Right kidney (tissue), 1 donor: ENCODE measurements around the gene KHDC4.
A peak's percentile ranks its signal among the peaks of the same experiment; 100 is the strongest.
"Not testable (repeated sequence)": the region's sequence is repeated elsewhere in the genome, so short reads cannot be mapped to it uniquely, and the experiment has no call there.

Experiments
- DNase-seq: peaks from one replicate; pipeline ENCODE4 v3.0.0-alpha.2; 2016

KHDC4 gene

GRCh38 chr1:155904261-155904660 lies 30.0 kb downstream of the KHDC4 start:
- no peak for DNase-seq

GRCh38 chr1:155900161-155900560 lies 34.1 kb downstream of the KHDC4 start:
- no peak for DNase-seq

DNA sequence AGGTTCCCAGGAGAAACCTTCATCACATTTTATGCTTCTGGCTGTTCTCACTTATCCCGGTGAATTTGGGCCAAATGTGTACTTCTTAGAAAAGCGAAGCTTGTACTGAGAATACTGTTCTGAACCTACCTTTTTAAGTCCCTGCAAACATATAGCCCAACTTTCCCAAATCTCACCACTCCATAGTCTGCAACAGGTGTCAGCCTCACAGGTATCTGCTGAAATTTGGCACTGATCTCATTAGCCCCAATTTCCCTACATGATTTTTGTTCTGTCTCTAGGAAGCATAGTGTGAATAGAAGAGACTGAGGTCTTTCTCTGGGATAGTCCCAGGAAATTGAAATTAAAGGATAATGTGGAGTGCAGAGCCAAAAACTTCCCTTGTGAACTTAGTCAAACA lies 34.5 kb downstream of the KHDC4 start:
- DNase-seq, result no peak

GRCh38 chr1:155898888-155899287 lies 35.3 kb downstream of the KHDC4 start:
- DNase-seq, result no peak

GRCh38 chr1:155897746-155898145 lies 36.5 kb downstream of the KHDC4 start:
- DNase-seq, result no peak

DNA sequence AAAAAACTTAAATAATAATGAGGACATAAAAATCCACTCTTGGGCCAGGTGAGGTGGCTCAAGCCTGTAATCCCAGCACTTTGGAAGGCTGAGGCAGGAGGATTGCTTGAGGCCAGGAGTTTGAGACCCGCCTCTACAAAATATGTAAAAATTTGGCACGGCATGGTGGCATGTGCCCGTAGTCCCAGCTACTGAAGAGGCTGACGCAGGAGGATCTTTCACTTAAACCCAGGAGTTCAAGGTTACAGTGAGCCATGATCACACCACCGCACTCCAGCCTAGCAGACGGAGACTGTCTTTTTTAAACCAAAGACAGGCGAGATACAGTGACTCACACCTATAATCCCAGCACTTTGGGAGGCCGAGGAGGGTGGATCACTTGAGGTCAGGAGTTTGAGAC lies 37.7 kb downstream of the KHDC4 start:
- not testable (repeated sequence) for DNase-seq

- DNase-seq, result not testable (repeated sequence)
These were observed 38.6 kb downstream of the KHDC4 start for GRCh38 chr1:155895617-155896016.

DNA sequence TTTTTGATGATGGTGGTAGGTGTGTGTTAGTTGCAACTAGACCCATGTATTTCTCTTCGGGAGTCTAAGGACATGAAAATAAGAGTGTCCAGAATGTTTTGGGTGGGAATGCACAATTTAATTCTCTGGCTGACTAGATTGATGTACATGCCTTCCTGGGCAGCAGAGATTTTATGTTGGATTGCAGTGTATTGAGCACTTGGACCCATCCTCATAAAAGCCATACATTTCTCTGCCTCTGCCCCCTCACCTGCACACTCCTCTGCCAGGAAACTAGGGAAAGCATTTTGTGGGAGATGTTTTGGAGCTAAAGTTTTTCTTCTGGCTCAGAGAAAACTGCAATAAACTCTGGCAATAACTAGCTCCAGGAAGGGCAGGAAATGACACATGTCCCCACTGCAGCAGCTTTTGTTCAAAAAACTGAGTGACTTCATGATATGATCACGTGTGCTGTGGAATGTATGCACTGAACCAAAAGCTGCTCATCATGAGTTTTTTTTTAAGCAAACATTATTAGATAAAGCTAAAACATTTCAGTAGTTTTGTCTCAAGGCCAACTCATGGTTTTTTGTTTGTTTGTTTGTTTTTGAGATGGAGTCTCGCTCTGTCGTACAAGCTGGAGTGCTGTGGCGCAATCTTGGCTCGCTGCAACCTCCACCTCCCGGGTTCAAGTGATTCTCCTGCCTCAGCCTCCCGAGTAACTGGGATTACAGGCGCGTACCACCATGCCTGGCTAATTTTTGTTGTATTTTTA lies 40.6 kb downstream of the KHDC4 start:
- peak; percentile 5 for DNase-seq

DNA sequence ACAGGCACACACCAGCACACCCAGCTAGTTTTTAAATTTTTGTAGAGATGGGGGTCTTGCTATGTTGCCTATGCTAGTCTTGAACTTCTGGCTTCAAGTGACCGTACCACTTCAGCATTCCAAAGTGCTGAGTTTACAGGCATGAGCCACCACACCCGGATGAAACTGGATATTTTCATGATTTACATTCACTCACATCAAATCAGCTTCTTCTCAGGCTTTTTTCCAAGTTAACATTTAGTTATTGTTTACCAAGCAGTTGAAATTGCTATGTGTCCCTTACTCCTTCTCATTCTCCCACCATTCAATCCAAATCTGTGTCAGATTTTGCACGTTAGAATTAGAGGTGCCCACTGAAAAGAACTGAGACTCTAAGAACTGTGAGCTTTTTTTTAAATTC lies 41.4 kb downstream of the KHDC4 start:
- no peak for DNase-seq

DNA sequence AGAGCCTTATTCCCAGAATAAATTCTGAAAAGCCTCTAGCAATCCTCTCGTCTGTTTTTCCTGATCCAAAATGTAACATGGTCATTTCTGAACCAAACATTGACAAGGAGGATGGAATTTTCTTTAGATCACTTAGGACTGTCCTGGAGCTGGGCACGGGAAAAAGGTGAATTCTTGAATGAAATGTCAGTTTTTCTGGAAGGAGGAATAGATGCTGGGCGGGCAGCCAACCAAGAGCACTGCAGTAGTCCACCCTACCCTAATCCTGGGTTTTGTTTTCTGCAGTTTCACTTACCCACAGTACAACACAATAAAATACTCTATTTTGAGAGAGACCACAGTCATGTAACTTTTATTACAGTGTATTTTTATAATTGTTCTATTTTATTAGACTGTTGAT lies 44.0 kb downstream of the KHDC4 start:
- DNase-seq, result no peak

GRCh38 chr1:155889566-155889965 lies 44.6 kb downstream of the KHDC4 start:
- no peak for DNase-seq

- DNase-seq, result no peak
These were observed 45.7 kb downstream of the KHDC4 start for GRCh38 chr1:155888481-155888880.

DNA sequence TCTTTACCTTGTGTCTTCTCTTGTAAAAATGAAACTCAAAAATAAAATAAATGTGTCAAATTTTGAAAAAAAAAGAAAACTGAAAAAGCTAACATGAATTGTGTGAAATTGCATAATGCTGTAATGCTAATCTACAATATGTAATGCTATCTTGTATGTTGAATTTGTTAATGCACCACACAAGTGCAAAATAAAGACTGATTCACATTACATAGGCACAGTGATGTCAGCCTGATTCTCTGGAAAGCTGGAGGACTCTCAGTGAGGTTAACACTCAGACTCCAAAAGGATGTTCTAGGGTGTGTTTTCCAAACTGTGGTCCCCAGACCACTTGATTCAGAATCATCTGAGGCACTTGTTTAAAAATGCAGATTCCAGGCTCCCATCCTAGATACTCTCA lies 49.2 kb downstream of the KHDC4 start:
- no peak for DNase-seq

DNA sequence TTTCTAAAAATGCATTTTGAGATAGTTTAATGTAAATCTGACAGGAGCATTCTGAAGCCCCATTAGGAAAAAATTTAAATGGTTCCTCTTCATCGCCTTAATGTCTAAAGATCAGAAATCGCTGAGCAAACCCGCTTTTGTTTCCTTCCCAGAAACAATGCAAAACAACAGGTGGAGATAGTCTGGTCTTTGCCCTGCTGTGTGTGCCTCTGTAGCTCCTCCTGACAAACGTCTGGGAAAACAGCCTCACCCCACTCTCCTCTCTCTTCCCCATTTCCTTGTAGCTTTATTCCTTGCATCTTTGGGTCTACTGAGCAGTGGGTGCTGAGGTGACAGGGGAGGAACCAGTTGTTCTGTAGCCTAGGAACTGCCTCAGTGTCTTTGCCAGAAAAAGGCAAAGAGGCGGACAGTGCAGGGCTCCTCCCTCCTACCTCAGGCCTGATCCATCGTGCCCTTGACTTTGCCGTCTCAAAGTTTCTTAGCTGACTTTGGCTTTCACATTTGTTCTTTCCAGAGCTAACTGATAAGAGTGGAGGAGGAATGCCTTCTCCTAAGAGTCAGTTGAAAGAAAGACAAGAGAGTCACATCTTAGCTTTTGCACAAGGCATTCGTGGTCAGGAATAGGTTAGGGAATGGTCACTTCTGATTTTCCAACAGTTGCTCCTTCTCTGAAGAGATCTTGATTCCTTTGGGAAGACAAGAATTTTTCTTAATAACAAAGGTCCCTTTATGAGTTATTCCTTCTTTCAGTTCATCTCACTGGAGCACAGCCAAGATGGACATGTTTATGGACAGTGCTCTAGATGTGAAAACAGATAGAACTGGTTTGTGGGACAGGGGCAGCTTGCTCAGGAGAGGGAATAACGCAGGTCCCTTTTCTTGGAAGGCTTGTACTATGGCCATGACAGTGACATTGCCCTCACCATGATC lies 49.9 kb downstream of the KHDC4 start:
- DNase-seq, result no peak

- DNase-seq, result no peak
These were observed 51.4 kb downstream of the KHDC4 start for GRCh38 chr1:155882766-155883165.

- no peak for DNase-seq
These were observed 52.0 kb downstream of the KHDC4 start for GRCh38 chr1:155882235-155882634.

DNA sequence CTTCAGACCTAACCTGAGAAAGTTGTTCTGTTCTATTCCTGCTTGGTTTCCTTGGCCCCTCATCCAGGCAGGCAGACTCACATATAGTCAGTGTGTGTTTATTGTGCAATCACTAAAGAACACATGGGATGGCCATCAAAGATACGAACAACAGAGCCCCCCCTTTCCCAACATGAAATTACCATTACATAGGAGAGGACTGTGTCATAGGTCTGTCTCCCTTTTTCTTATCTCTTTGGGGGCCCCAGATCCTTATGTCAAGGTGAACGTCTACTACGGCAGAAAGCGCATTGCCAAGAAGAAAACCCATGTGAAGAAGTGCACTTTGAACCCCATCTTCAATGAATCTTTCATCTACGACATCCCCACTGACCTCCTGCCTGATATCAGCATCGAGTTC lies 53.3 kb downstream of the KHDC4 start:
- no peak for DNase-seq

DNA sequence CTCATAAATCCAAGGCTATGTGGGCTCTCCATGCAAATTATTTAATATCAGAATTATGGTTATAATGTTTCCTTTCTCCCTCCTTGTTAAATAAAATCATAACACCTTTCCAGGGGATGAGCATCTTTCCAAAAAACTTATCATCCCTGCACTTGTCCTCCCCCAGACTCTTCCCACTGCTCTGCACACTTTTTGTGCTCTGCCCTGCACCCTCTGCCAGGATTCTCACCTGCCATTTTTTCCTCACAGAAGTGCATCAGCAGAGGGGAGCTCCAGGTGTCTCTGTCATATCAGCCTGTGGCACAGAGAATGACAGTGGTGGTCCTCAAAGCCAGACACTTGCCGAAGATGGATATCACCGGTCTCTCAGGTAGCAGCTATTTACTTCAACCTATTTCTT lies 54.0 kb downstream of the KHDC4 start:
- DNase-seq, result no peak

GRCh38 chr1:155877945-155878344 lies 56.3 kb downstream of the KHDC4 start:
- no peak for DNase-seq

GRCh38 chr1:155873860-155874259 lies 60.4 kb downstream of the KHDC4 start:
- DNase-seq, result no peak

DNA sequence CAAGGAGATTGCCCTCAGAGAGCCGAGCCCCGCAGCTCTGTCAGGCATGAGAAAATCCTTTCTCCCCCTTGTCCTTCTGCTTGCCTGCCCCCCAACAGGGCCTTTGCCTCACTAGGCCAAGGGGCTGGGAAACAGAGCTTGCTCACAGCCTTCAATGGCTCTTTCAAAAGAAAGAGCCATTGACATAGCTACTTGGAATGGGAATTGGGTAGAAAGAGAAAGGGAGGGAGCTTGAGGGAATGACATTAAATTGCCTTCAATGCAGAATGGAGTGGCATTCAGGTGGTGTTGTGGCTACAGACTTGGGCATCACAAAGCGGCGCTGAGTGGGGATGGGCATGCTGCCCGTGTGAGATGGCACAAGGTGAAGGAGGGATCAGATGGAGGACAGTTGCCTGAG lies 61.7 kb downstream of the KHDC4 start:
- DNase-seq, result no peak

DNA sequence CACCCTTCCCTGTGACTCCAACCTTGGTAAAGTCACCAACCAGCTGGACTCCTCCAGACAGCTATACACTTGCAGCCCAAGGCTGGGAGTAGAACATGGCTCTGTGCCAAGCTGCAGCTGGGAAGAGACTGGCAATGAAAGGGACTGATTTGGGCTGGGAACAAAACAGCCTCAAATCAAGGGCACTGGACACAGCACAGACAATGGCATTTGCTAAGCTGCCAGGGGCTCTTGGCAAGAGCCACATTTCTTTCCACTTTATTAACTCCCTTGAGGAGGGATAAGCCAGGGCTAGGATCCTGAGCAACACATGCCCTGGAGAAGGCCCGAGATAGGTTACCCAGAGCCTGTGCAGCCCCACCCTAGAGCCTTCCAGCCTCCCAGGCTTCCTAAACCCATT lies 62.8 kb downstream of the KHDC4 start:
- DNase-seq, result no peak

GRCh38 chr1:155867766-155868165 lies 66.4 kb downstream of the KHDC4 start:
- DNase-seq, result no peak

- DNase-seq, result no peak
These were observed 69.8 kb downstream of the KHDC4 start for GRCh38 chr1:155864393-155864792.
